CD14-positive monocyte (primary cell): ENCODE data around the gene TEAD4. TPM values are rescaled to one million over a fixed set of nuclear protein-coding genes. Genes with fewer than 3 reads are reported as not detected.

Experiments
- DNase-seq, 3 donors: peaks; one replicate each; pipeline ENCODE4 v3.0.0-alpha.2; 2011 to 2022
- H2AFZ ChIP-seq: 2 replicates; pipeline ENCODE4 v1.6.0; 2012; ENCODE audit warnings: mild to moderate bottlenecking, low read depth, low read length, inconsistent platforms; ENCODE audit not compliant: insufficient read depth, poor library complexity, severe bottlenecking
- H3K27ac ChIP-seq, 2 donors: 1 replicate in 1 of 2; 2 replicates in 1 of 2; pipeline ENCODE4 v1.5.1; 2012 to 2013; ENCODE audit warnings: low read length in 2 of 2, control low read depth in 1 of 2, inconsistent platforms in 1 of 2, low read depth in 1 of 2, mild to moderate bottlenecking in 1 of 2
- H3K27me3 ChIP-seq, 2 donors: one replicate each; pipeline versions ENCODE4 v1.6.0 to v1.6.1; 2011 to 2013; ENCODE audit warnings: low read length in 2 of 2; ENCODE audit not compliant: control insufficient read depth in 2 of 2, insufficient read depth in 2 of 2
- H3K36me3 ChIP-seq, 2 donors: replicated peaks in 1 of 2; 1 replicate in 1 of 2; 2 replicates in 1 of 2; pipeline versions ENCODE4 v1.5.1 to v1.6.1; 2012 to 2013; ENCODE audit warnings: low read length in 2 of 2, control low read depth in 1 of 2, inconsistent platforms in 1 of 2, mild to moderate bottlenecking in 1 of 2; ENCODE audit not compliant: insufficient read depth in 2 of 2, control insufficient read depth in 1 of 2
- H3K4me1 ChIP-seq, 2 donors: 1 replicate in 1 of 2; 2 replicates in 1 of 2; pipeline versions ENCODE4 v1.5.1 to v1.6.1; 2012 to 2013; ENCODE audit warnings: low read length in 2 of 2, control low read depth in 1 of 2, inconsistent platforms in 1 of 2, mild to moderate bottlenecking in 1 of 2, moderate library complexity in 1 of 2; ENCODE audit not compliant: insufficient read depth in 2 of 2, control insufficient read depth in 1 of 2
- H3K4me2 ChIP-seq: replicated peaks from 2 replicates; pipeline ENCODE3; 2012; ENCODE audit warnings: low read length, moderate library complexity, mild to moderate bottlenecking; ENCODE audit not compliant: poor library complexity, severe bottlenecking; ENCODE audit errors: extremely low read depth
- H3K4me3 ChIP-seq, 3 experiments: fragments of 200-600 bp in 1 of 3; sonication (generic) in 1 of 3; replicated peaks in 1 of 3; 1 replicate in 2 of 3; 2 replicates in 1 of 3; pipeline ENCODE4 v1.5.1; 2011 to 2013; ENCODE audit warnings: low read length in 3 of 3, mild to moderate bottlenecking in 3 of 3, control low read depth in 2 of 3, low read depth in 2 of 3, inconsistent platforms in 1 of 3, moderate library complexity in 1 of 3
- H3K79me2 ChIP-seq: 2 replicates; pipeline ENCODE4 v1.6.0; 2012; ENCODE audit warnings: mild to moderate bottlenecking, control low read depth, inconsistent platforms, low read length, moderate library complexity; ENCODE audit not compliant: insufficient read depth
- H3K9ac ChIP-seq: 2 replicates; pipeline ENCODE4 v1.6.0; 2017; ENCODE audit warnings: low read length, mild to moderate bottlenecking; ENCODE audit not compliant: insufficient read depth, poor library complexity, severe bottlenecking
- H3K9me3 ChIP-seq, 2 donors: replicated peaks in 1 of 2; 1 replicate in 1 of 2; 2 replicates in 1 of 2; pipeline versions ENCODE4 v1.5.1 to v1.6.1; 2012 to 2013; ENCODE audit warnings: low read length in 2 of 2, control low read depth in 1 of 2; ENCODE audit not compliant: control insufficient read depth in 1 of 2, insufficient read depth in 1 of 2
- H4K20me1 ChIP-seq: 2 replicates; pipeline ENCODE4 v1.6.0; 2012; ENCODE audit warnings: mild to moderate bottlenecking, low read length, control low read depth, moderate library complexity; ENCODE audit not compliant: insufficient read depth
- H3K27ac Mint-ChIP-seq, 7 donors: one replicate each; pipeline ENCODE4 v1.8.0; 2020; ENCODE audit warnings: mild to moderate bottlenecking in 7 of 7, mixed read lengths in 7 of 7, moderate library complexity in 6 of 7, inconsistent platforms in 2 of 7
- H3K27me3 Mint-ChIP-seq, 3 donors: one replicate each; pipeline ENCODE4 v1.8.0; 2021 to 2022; ENCODE audit warnings: low read depth in 3 of 3, mild to moderate bottlenecking in 3 of 3, mixed read lengths in 3 of 3, moderate library complexity in 3 of 3, inconsistent platforms in 1 of 3
- H3K36me3 Mint-ChIP-seq, 2 donors: one replicate each; pipeline ENCODE4 v1.8.0; 2020; ENCODE audit warnings: mixed read lengths in 2 of 2, inconsistent platforms in 1 of 2, mild to moderate bottlenecking in 1 of 2
- H3K4me1 Mint-ChIP-seq: one replicate; pipeline ENCODE4 v1.8.0; 2020; ENCODE audit warnings: mild to moderate bottlenecking, mixed read lengths
- H3K4me3 Mint-ChIP-seq, 2 donors: one replicate each; pipeline ENCODE4 v1.8.0; 2020; ENCODE audit warnings: mild to moderate bottlenecking in 2 of 2, mixed read lengths in 2 of 2, moderate library complexity in 1 of 2
- H3K9me3 Mint-ChIP-seq, 7 donors: one replicate each; pipeline ENCODE4 v1.8.0; 2020 to 2022; ENCODE audit warnings: mixed read lengths in 7 of 7, mild to moderate bottlenecking in 6 of 7, moderate library complexity in 6 of 7, inconsistent platforms in 2 of 7
- WGBS: methylation state at CpG from one replicate; pipeline ENCODE4 v1.1.5; 2013; ENCODE audit warnings: missing lambda C conversion rate; ENCODE audit not compliant: insufficient coverage; 5-methylcytosine and 5-hydroxymethylcytosine counted together
- intact Hi-C, 2 donors: fragments of 100-400 bp; cut with micrococcal nuclease; formaldehyde crosslinking; loops; one replicate each; pipeline versions ENCODE4 v1.15.0 to v1.15.1; 2023
- polyA plus RNA-seq, 3 donors: library from polyadenylated mRNA; depleted of rRNA in 1 of 3; unstranded in 2 of 3; stranded (reverse) in 1 of 3; fragments of 300-500 nt in 2 of 3; fragments of >200 nt in 1 of 3; fragmentation: Illumina TruSeq in 2 of 3; gene quantifications; 1 replicate in 2 of 3; 2 replicates in 1 of 3; pipeline ENCODE4 v1.2.3, GENCODE V29; 2012 to 2021
- TF ChIP-seq, protein P1 (sequence below): fragments of 200-600 bp; IDR thresholded peaks from one replicate; pipeline ENCODE4 v1.8.0; 2022; ENCODE audit warnings: antibody characterized with exemption, mild to moderate bottlenecking

TEAD4 gene
- polyA plus RNA-seq, 3 donors = not detected

- H3K27me3 ChIP-seq = peaks cover 0 to 11% of the 10 kb centered on the region in 2 donors
- H3K27ac ChIP-seq = no peak overlapping the region
- no CpG with 5 or more reads among the region's 2 CpGs for WGBS
- no peak overlapping the region for H3K4me3 ChIP-seq
- peaks cover 3% of the 10 kb centered on the region for H3K4me1 Mint-ChIP-seq
- TF ChIP-seq, protein P1, sequence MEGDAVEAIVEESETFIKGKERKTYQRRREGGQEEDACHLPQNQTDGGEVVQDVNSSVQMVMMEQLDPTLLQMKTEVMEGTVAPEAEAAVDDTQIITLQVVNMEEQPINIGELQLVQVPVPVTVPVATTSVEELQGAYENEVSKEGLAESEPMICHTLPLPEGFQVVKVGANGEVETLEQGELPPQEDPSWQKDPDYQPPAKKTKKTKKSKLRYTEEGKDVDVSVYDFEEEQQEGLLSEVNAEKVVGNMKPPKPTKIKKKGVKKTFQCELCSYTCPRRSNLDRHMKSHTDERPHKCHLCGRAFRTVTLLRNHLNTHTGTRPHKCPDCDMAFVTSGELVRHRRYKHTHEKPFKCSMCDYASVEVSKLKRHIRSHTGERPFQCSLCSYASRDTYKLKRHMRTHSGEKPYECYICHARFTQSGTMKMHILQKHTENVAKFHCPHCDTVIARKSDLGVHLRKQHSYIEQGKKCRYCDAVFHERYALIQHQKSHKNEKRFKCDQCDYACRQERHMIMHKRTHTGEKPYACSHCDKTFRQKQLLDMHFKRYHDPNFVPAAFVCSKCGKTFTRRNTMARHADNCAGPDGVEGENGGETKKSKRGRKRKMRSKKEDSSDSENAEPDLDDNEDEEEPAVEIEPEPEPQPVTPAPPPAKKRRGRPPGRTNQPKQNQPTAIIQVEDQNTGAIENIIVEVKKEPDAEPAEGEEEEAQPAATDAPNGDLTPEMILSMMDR = no peak
- peaks cover 0 to 4% (median 0%) of the 10 kb centered on the region in 7 donors for H3K9me3 Mint-ChIP-seq
- DNase-seq = no peak
- no peaks in the 10 kb centered on the region for H3K79me2 ChIP-seq
- no peak overlapping the region for H3K4me2 ChIP-seq
- peaks cover 9 to 28% (median 10%) of the 10 kb centered on the region in 3 donors for H3K27me3 Mint-ChIP-seq
- H3K9me3 ChIP-seq = no peaks in the 10 kb centered on the region
- no peaks in the 10 kb centered on the region for H3K4me1 ChIP-seq
- no peak overlapping the region for H3K27ac Mint-ChIP-seq
- intact Hi-C loops = no loop called here
- H3K36me3 Mint-ChIP-seq = no peaks in the 10 kb centered on the region
- no peaks in the 10 kb centered on the region for H3K36me3 ChIP-seq
- no peak overlapping the region for H2AFZ ChIP-seq
- no peak overlapping the region for H3K9ac ChIP-seq
- H3K4me3 Mint-ChIP-seq = no peak overlapping the region
- no peaks in the 10 kb centered on the region for H4K20me1 ChIP-seq
Observed at GRCh38 chr12:2967651-2968050, 8.5 kb downstream of the TEAD4 start.

DNA sequence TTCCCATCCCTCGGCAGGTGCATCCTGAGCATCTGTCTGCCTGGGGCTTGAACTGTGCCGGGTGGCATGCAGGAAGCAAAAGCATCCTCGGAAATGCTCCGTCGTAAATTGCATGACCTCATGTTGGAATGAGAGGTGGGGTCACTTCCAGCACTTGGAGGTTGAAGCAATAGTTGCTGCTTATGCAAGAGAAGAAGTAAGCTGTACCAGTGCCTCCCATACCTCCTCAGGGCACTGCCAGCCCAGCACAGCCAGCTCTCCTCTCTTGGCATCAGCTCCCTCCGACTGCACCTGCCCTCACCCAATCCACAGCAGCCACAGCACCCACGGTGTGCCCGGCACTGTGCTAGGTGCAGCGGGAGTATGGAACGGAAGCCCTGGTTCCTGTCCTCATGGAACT, 11.5 kb downstream of the TEAD4 start:
- DNase-seq = no peak
- no peak overlapping the region for H3K27ac Mint-ChIP-seq
- H3K4me3 Mint-ChIP-seq = no peak overlapping the region
- Histone ChIP-seq H3K79me2 (no peaks in the 10 kb centered on the region), H3K36me3 (no peaks in the 10 kb centered on the region), H3K27ac (no peak overlapping the region), H3K27me3 (no peaks in the 10 kb centered on the region), H4K20me1 (no peaks in the 10 kb centered on the region), H3K9ac (peak overlapping the region; percentile 21), H3K9me3 (no peaks in the 10 kb centered on the region), H2AFZ (no peak overlapping the region), H3K4me2 (no peak overlapping the region), H3K4me1 (no peaks in the 10 kb centered on the region), H3K4me3 (no peak overlapping the region)
- TF ChIP-seq, protein P1 = no peak
- intact Hi-C loops = no loop called here
- H3K9me3 Mint-ChIP-seq = peaks cover 0 to 3% (median 0%) of the 10 kb centered on the region in 7 donors
- no peaks in the 10 kb centered on the region for H3K36me3 Mint-ChIP-seq
- peaks cover 3% of the 10 kb centered on the region for H3K4me1 Mint-ChIP-seq
- 85% methylated on average over 7 of the region's 10 CpGs for WGBS
- peaks cover 0 to 6% (median 3%) of the 10 kb centered on the region in 3 donors for H3K27me3 Mint-ChIP-seq
